HPDE6-E6E7 (cell line): ENCODE data around the gene PLA2G4C.
"Not testable (repeated sequence)": the region's sequence is repeated elsewhere in the genome, so short reads cannot be mapped to it uniquely, and the experiment has no call there.

Experiments
- DNase-seq: peaks from one replicate; pipeline ENCODE4 v3.0.0; 2011; ENCODE audit warnings: missing footprints; ENCODE audit errors: extremely low spot score

The PLA2G4C gene

GRCh38 chr19:48111280-48111679 is 663 bp upstream of the PLA2G4C start:
- no peak for DNase-seq

GRCh38 chr19:48108997-48109782 is 1.4 kb downstream of the PLA2G4C start:
- DNase-seq: no peak

GRCh38 chr19:48103922-48104321 is 6.7 kb downstream of the PLA2G4C start:
- no peak for DNase-seq

- no peak for DNase-seq
Observed at GRCh38 chr19:48102870-48103751, 7.5 kb downstream of the PLA2G4C start.

GRCh38 chr19:48095612-48096175 is 14.9 kb downstream of the PLA2G4C start:
- DNase-seq: no peak

- no peak for DNase-seq
Observed at GRCh38 chr19:48094855-48095203, 15.8 kb downstream of the PLA2G4C start.

- no peak for DNase-seq
Observed at GRCh38 chr19:48094129-48094854, 16.3 kb downstream of the PLA2G4C start.

GRCh38 chr19:48091111-48091718 is 19.4 kb downstream of the PLA2G4C start:
- DNase-seq: not testable (repeated sequence)

- DNase-seq: no peak
Observed at GRCh38 chr19:48090281-48090802, 20.3 kb downstream of the PLA2G4C start.

GRCh38 chr19:48088991-48089390 is 21.6 kb downstream of the PLA2G4C start:
- DNase-seq: not testable (repeated sequence)

- DNase-seq: no peak
Observed at GRCh38 chr19:48085904-48086864, 24.4 kb downstream of the PLA2G4C start.

GRCh38 chr19:48085076-48085475 is 25.5 kb downstream of the PLA2G4C start:
- no peak for DNase-seq

- no peak for DNase-seq
Observed at GRCh38 chr19:48081106-48081505, 29.5 kb downstream of the PLA2G4C start.

GRCh38 chr19:48070177-48070769 is 40.3 kb downstream of the PLA2G4C start:
- not testable (repeated sequence) for DNase-seq

- no peak for DNase-seq
Observed at GRCh38 chr19:48069435-48069834, 41.2 kb downstream of the PLA2G4C start.

GRCh38 chr19:48064509-48064908 is 46.1 kb downstream of the PLA2G4C start:
- no peak for DNase-seq

- DNase-seq: no peak
Observed at GRCh38 chr19:48061401-48062344, 48.9 kb downstream of the PLA2G4C start.

- DNase-seq: no peak
Observed at GRCh38 chr19:48060381-48060780, 50.2 kb downstream of the PLA2G4C start.
